Left lung (tissue), 10 donors: ENCODE results near the gene PSMG1. TPM values are rescaled to one million over a fixed set of nuclear protein-coding genes. Genes with fewer than 3 reads are reported as not detected.
A peak's percentile ranks its signal among the peaks of the same experiment; 100 is the strongest.

ENCODE experiments used
- ATAC-seq: fragments of 200-7000 bp; cut with Tn5 transposase; one replicate; pipeline ENCODE4 v1.9.1; 2020; ENCODE audit warnings: moderate library complexity
- DNase-seq, 4 donors: peaks; one replicate each; pipeline ENCODE4 v3.0.0-alpha.2; 2013 to 2020
- H3K27ac ChIP-seq, 2 donors: fragments of 200-600 bp; sonication (generic) in 1 of 2; one replicate each; pipeline versions ENCODE4 v1.5.0 to v1.8.0; 2020 to 2021
- H3K27me3 ChIP-seq, 2 donors: fragments of 200-600 bp; sonication (generic) in 1 of 2; one replicate each; pipeline versions ENCODE4 v1.5.0 to v1.8.0; 2020 to 2021
- H3K36me3 ChIP-seq, 2 donors: fragments of 200-600 bp; sonication (generic) in 1 of 2; one replicate each; pipeline versions ENCODE4 v1.5.0 to v1.8.0; 2020 to 2021
- H3K4me1 ChIP-seq, 2 donors: fragments of 200-600 bp; one replicate each; pipeline ENCODE4 v1.8.0; 2021
- H3K4me3 ChIP-seq, 2 donors: fragments of 200-600 bp; sonication (generic) in 1 of 2; one replicate each; pipeline versions ENCODE4 v1.5.0 to v1.8.0; 2020 to 2021; ENCODE audit warnings: mild to moderate bottlenecking in 1 of 2
- H3K9me3 ChIP-seq, 2 donors: fragments of 200-600 bp; sonication (generic) in 1 of 2; one replicate each; pipeline versions ENCODE4 v1.5.0 to v1.8.0; 2020 to 2021
- CTCF ChIP-seq, 2 donors: fragments of 200-600 bp; sonication (generic) in 1 of 2; IDR thresholded peaks; one replicate each; pipeline versions ENCODE4 v1.5.0 to v1.8.0; 2021; ENCODE audit warnings: antibody characterized with exemption in 2 of 2
- intact Hi-C, 2 donors: fragments of 100-400 bp; cut with DNase I; formaldehyde crosslinking; loops; one replicate each; pipeline versions ENCODE4 v1.11.2 to v1.14.2; 2022
- polyA plus RNA-seq, 6 donors: library from polyadenylated mRNA; unstranded; fragments of 120-200 nt; gene quantifications; one replicate each; pipeline ENCODE4 v1.2.1, GENCODE V29; 2013; ENCODE audit not compliant: insufficient read length in 6 of 6
- total RNA-seq, 2 donors: library from RNA; stranded (reverse); fragmentation: NEBNext Ultra II Directional; extraction: Animal tissue kit (Norgen Biotek cat#: 25700); gene quantifications; one replicate each; pipeline ENCODE4 v1.2.1, GENCODE V29; 2021
- donor health status: DM: no; HTN: yes; CAD: no.
- donor health status: DM: no; HTN: no; CAD: no.

The PSMG1 gene
- total and polyA plus RNA-seq, 8 donors, result 32.0 to 41.3 (median 35.3) TPM

GRCh38 chr21:39185157-39185556 lies 1.9 kb upstream of the PSMG1 start:
- intact Hi-C loops, result no loop called here
- Histone ChIP-seq H3K36me3 (no peaks in the 10 kb centered on the region), H3K4me3 (no peak overlapping the region), H3K9me3 (no peaks in the 10 kb centered on the region), H3K4me1 (peaks cover 0 to 22% of the 10 kb centered on the region in 2 donors), H3K27me3 (no peaks in the 10 kb centered on the region), H3K27ac (no peak overlapping the region)
- TF ChIP-seq CTCF (IDR thresholded peaks at IDR 0.05), result no peak
- ATAC-seq (no peak), DNase-seq (no peak)

DNA sequence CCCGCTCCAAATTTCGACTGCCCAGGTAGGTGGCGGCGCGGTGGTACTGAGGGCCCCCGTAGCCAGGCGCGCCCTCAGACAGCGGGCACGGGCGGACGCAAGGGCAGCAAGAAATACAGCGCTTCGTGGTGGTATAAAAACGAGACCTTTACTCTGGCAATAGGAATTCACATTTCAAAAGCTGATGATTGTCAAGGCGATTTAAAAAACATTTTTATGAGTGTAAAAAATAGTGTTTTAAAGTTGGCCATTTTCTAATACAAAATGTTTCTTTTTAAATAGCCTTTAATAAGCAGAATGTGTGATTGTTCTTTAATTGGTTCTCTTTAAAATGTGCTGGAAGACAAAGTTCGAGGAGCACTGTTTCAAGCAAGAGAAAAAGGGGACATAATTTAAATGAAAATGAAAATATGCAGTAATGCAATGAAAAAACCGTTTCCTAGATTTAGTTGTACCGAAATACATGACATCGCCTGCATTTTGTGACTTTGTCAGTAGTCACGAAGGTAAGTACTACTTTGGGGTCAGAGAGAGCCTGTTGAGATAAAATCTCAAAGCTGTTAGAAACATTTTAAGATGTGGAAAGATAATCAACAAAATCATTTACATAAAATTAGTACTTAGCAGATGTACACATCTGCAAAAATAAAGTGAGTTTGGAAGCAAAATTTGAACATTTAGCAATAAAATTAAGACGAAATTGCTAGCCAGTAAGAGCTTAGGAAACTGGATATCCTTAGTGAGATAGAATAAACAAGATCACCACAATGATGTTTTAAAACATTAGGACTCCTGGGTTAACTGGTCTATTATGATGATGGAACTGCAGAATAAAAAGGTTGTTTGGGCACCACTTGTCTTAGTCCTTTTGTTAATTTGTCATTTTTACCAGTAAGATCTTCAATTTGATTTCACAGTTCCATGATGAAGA lies 1.1 kb upstream of the PSMG1 start:
- intact Hi-C loops, result no loop called here
- H3K4me1 ChIP-seq, result peaks cover 0 to 22% of the 10 kb centered on the region in 2 donors
- DNase-seq, result no peak
- no peak for TF ChIP-seq CTCF (IDR thresholded peaks at IDR 0.05)
- H3K27ac ChIP-seq, result peak overlapping the region; percentile 91 to 92
- ATAC-seq, result no peak
- H3K9me3 ChIP-seq, result no peaks in the 10 kb centered on the region
- no peaks in the 10 kb centered on the region for H3K27me3 ChIP-seq
- H3K4me3 ChIP-seq, result peak overlapping the region; percentile 80 to 94
- H3K36me3 ChIP-seq, result peaks cover 0 to 7% of the 10 kb centered on the region in 2 donors

GRCh38 chr21:39182484-39183271 lies 573 bp downstream of the PSMG1 start:
- H3K4me1 ChIP-seq, result peaks cover 0 to 22% of the 10 kb centered on the region in 2 donors
- H3K4me3 ChIP-seq, result peak overlapping the region; percentile 80 to 94
- intact Hi-C loops, result no loop called here
- ATAC-seq (peak; percentile 47), DNase-seq (peak in 1 of 4 donors; percentile 39)
- peaks cover 0 to 23% of the 10 kb centered on the region in 2 donors for H3K36me3 ChIP-seq
- no peaks in the 10 kb centered on the region for H3K9me3 ChIP-seq
- H3K27ac ChIP-seq, result peak overlapping the region; percentile 91 to 92
- no peak for TF ChIP-seq CTCF (IDR thresholded peaks at IDR 0.05)
- H3K27me3 ChIP-seq, result no peaks in the 10 kb centered on the region

DNA sequence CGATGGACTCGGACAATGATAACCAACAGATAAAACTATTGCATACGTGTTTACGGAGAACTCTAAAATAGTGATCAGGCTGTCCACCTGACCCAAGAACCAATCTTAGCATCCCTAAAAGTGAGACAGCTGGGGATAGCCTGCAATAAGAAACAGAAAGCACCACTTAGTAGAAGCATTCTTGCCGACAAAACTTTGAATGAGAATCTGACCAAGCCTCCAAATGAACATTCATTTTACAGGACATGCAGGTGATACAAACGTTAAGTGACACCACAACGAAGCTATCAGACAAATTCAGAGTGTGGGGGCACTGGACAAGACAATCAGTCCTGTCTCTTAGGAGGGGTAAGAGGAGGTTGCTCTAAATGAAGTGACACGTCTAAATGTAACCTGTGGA lies 1.2 kb downstream of the PSMG1 start:
- Histone ChIP-seq H3K36me3 (peaks cover 0 to 24% of the 10 kb centered on the region in 2 donors), H3K4me3 (peak overlapping the region; percentile 80 to 94), H3K9me3 (no peaks in the 10 kb centered on the region), H3K27me3 (no peaks in the 10 kb centered on the region), H3K27ac (no peak overlapping the region), H3K4me1 (peaks cover 0 to 22% of the 10 kb centered on the region in 2 donors)
- no peak for ATAC-seq
- DNase-seq, result no peak
- TF ChIP-seq CTCF (IDR thresholded peaks at IDR 0.05), result no peak
- intact Hi-C loops, result no loop called here
